ENCODE measurements around the gene NDUFC2.
"Not testable (repeated sequence)": the region's sequence is repeated elsewhere in the genome, so short reads cannot be mapped to it uniquely, and the experiment has no call there.

Gene NDUFC2

DNA sequence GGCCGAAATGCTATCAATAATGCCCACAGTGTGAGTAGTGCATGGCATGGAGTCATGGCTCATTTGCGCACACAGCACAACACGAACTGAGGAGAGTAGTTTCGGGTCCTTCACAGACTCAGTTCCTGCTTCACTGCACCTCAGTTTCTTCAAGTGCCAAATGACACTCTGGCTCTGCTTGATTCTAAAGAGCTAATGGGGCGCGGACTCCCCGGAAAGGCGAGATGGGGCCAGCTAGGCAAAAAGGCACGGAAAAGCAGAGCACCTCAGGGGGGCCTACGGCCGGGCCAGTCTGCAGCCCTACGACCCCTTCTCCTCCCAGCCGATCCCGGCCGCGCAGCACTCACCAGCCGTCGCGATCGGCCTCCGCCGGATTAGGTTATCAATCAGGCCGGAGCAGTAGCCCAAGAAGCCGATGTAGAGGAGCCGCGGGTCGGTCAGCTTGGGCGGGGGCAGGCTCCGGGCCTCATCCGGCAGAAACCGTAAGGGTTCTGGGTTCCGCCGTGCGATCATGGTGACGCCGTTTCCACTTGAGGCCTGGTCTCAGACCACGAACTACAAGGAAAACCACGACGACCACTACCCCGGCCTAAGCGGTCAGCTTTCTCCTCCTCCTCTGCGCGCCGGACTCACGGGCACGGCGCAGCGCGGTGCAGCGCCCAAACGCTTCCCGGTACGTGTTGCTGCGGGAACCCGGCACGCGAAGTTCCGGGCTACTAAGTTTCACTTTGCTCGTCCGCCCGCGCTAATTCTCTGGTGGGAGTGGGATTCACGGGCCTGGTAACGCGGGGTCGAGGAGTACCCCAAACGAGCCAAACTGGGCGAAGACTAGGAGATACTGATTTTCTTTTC lies at the start of gene NDUFC2:
Gene NDUFC2, minus strand, starts transcription at position 631 of the 852 bp plus-strand sequence. Its CDS starts 118 bp downstream, at position 513.
- peak; percentile 87 for DNase-seq

DNA sequence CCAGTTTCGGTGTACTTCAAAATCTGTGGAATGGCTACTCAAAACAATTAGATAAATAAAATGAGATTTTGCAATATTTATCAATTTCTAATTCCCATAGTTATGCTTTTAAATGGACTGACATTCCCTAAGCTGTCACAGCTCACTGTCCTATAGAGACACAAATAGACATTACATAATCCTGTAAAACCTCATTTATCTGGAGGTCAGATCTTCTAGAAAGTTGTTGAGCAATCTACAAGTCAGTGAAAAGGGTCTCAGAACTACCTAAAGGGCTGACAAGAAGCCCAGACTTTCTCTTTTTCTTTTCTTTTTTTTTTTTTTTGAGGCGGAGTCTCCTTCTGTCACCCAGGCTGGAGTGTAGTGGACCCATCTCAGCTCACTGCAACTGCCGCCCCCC lies 47.7 kb upstream of the NDUFC2 start:
- no peak for DNase-seq

GRCh38 chr11:78112582-78113275 lies 33.1 kb upstream of the NDUFC2 start:
- no peak for DNase-seq

DNA sequence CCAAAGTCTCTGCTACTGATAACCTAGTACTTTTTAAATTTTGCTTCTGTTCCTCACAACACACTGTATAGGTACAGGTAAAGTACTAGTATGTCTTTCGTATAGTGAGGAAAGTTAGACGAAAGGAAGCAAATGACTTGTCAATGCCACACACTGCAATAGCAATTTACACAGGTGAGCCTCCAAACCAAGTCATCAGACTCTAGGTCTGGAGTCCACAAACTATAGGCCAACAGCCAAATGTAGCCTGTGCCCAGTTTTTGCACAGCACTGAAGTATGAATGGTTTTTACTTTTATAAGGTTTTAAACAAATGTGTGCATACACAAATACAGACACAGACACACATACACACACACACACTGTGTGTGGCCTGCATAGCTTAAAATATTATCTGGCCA lies 31.6 kb upstream of the NDUFC2 start:
- no peak for DNase-seq

- no peak for DNase-seq
Measured at GRCh38 chr11:78110830-78111229, 31.2 kb upstream of the NDUFC2 start.

DNA sequence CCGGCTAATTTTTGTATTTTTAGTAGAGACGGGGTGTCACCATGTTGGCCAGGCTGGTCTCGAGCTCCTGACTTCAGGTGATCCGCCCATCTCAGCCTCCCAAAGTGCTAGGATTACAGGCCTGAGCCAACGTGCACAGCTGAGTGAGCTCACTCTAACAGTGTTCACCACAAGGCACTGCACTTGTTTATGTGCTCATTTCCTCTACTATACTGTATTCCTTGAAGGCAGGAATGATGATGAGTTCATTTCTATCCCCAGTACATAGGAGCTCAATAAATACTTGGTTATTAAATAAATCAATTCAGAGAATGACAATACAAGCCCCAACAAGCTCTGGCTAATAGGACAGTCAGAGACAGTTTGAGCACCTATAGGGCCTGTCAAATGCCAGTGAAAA lies 30.7 kb upstream of the NDUFC2 start:
- no peak for DNase-seq

DNA sequence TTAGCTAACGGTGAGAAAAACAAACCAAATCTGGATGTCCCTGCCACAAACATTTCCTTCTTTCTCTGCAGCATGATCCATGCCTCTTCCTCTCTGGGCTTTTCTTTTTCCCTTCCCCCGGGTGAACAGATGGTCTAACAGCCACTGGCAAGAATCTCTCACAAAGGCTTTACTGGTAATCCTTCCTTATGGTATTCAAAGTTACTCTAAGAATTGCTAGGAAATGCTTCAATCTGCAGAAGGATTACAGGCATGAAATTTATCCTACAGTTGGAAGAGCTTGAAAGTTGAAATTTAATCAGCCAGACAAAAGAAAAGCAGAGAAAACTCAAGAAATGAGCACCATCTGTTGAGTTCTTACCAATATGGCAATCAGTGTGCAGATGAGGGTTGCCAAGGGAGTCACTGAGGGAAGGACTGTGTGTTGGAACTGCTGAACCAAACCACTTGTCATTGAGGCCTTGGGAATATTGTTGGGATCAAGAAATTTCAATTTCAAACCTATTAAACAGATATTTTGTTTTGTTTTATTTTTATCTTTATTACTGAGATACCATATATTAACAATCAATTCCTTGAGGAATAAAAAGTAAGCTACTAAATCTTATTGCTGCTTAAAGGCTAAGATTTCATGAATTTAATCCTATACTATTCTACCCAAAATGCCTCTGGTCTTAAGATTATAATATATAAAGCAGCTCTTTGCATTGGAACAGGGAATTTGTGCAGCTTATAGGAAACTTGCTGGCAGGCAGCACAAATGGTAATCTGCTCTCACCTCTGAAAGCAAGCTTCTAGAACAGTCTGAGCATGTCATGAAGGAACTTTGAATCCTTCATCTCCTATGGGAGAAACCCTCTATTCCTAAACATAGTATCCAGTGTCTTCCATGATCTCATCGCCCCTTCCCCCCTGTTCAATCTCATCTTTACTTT lies 29.7 kb upstream of the NDUFC2 start:
- no peak for DNase-seq

DNA sequence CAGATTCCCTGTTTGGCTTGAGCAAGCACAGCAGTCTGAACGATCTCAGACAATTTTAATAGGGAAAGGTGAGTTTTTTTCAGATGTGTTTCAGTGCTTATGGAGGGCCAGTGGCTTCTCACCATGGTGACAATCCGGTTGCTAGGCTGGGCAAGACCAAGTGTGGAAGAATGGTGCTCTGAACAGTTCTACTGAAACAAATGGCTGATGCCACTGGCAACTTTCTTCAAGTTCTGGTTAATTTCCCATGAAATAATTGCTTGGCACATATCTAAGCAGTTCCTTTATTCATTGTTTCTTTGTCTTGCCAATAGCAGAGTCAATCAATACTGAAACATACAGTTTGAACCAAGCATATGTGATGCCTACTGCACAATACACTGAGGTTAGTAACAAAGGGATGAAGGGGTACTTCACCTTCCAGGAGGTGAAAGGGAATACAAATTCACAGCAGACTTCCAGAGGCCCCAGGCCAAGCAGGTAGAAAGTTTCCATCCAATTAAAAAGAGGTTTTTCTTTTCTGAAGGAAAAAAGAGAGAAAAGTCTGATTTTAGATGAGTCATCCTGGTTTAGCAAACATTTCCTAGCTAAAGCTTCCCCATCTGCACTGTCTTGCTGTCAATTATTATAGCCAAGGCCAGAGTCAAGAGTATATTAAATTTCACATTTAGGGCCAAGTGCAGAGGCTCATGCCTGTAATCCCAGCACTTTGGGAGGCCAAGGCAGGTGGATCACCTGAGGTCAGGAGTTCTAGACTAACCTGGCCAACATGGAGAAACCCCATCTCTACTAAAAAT lies 21.2 kb upstream of the NDUFC2 start:
- DNase-seq, result peak; percentile 3

- DNase-seq, result no peak
Measured at GRCh38 chr11:78100261-78100660, 20.6 kb upstream of the NDUFC2 start.

DNA sequence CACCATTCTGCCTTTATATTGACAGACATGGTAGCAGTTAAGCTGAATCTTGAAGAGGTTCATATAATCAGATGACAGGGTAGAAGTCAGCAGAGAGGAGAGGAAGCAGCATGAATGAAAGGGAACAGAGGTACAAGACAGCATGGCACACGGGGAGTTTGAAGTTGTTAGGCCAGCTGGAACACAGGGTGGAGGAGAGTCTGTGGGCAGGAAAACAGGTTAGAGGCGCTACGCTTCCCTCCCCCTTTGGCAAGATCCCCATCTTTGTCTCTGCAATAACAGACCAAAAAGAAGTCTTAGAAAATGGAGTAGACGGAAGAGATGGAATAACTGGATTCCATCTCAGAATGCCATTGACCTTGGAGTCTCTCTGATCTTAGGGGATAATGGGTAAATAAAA lies 20.0 kb upstream of the NDUFC2 start:
- DNase-seq, result no peak

DNA sequence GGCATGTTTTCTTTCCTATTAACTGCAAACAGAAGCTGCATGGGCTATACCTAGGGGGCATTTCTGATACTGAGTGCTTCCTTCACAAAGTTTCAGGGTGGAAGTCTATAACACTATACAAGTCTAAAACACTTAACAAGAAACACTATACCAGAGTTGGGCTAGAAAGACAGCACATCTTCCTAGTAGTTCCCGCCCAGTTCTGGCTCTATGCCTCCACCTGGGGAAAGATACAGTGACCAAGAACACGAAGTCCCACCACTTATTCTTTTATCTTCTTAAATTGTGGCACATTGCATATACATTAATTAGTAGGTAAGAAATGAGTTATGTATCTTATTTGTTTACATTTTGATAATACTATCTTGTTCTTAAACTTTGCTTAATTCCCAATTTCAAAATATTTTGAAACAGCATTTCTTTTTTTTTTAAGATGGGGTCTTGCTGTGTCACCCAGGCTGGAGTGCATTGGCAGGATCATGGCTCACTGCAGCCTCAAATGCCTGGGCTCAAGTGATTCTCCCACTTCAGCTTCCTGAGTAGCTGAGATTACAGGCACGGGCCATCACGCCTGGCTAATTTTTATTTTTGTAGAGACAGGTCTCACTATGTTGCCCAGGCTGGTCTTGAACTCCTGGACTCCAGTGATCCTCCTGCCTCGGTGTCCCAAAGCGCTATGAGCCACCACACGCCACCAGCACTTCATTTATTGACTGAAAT lies 18.2 kb upstream of the NDUFC2 start:
- no peak for DNase-seq

GRCh38 chr11:78094250-78094649 lies 14.6 kb upstream of the NDUFC2 start:
- DNase-seq, result no peak

DNA sequence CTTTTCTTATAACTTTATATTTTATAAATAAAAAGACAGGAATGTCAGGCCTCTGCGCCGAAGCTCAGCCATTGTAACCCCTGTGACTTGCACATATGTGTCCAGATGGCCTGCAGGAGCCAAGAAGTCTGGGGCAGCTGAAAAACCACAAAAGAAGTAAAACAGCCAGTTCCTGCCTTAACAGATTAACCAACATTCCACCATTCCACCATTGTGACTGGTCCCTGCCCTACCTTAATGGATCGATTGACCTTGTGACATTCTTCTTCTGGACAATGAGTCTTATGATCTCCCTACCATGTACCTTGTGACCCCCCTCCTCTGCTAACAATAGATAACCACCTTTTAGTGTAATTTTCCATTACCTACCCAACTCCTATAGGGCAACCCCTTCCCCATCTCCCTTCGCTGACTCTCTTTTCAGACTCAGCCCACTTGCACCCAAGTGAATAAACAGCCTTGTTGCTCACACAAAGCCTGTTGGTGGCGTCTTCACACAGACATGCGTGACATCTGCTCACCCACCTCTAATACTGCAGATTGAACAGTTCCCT lies 6.9 kb upstream of the NDUFC2 start:
- DNase-seq, result not testable (repeated sequence)

DNA sequence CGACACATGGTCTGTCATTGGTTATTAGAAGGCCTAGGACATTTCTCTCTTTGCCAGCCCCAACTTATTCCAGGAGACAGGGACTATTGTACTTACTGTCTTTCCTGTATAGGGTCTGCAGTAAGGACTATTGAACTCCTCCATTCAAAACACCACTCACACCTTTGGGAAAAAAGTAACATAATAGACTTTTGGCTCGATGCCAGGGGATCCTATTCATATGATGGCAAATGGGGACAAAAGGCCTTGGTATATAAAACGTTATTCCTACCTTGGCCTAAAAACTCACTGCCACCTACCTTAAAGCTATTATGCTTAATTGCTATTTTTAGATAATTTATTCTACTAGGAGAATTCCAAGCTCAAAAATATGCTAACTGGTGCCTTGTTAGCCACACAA lies 6.3 kb upstream of the NDUFC2 start:
- DNase-seq, result no peak

GRCh38 chr11:78084506-78084905 lies 4.8 kb upstream of the NDUFC2 start:
- not testable (repeated sequence) for DNase-seq

DNA sequence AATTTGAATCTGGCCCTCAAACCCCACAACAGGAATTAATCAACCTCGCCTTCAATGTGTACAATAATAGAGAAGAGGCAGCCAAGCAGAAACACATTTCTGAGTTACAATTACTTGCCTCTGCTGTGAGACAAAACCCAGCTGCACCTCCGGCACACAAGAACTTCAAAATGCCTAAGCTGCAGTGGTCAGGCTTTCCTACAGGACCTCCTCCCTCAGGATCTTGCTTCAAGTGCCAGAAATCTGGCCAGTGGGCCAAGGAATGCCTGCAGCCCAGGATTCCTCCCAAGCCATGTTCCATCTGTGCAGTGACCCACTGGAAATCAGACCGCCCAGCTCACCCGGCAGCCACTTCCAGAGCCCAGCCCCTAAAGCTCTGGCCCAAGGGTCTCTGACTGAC lies 3.4 kb upstream of the NDUFC2 start:
- DNase-seq, result no peak

DNA sequence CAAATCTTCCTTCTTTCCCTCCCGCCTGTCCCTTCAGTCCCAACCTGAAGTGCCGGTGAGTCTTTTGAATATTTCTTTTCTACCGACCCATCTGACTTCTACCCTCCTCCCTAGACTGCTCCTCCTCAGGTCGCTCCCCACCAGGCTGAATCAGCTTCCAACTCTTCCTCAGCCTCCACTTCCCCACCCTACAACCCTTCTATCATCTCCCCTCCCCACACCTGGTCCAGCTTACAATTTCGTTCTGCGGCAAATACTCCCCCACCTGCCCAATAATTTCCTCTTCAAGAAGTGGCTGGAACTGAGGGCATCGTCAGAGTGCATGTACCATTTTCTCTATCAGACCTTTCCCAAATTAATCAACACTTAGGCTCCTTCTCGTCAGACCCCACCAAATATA lies 2.5 kb upstream of the NDUFC2 start:
- DNase-seq, result no peak

DNA sequence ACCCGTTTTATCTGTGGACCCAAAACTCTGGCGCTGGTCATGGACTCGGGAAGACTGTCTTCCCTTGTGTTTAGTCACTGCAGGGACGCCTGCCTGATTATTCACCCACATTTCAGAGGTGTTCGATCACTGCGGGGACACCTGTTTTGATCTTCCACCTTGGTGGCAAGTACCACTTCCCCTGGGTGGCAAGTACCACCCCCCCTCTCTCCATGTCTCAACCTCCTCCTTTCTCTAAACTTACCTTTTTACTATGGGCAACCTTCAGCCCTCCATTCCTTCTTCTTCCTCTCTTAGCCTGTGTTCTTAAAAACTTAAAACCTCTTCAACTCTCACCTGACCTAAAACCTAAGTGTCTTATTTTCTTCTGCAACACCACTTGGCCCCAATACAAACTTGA lies 1.9 kb upstream of the NDUFC2 start:
- no peak for DNase-seq

GRCh38 chr11:78080818-78081495 lies 1.3 kb upstream of the NDUFC2 start:
- no peak for DNase-seq

DNA sequence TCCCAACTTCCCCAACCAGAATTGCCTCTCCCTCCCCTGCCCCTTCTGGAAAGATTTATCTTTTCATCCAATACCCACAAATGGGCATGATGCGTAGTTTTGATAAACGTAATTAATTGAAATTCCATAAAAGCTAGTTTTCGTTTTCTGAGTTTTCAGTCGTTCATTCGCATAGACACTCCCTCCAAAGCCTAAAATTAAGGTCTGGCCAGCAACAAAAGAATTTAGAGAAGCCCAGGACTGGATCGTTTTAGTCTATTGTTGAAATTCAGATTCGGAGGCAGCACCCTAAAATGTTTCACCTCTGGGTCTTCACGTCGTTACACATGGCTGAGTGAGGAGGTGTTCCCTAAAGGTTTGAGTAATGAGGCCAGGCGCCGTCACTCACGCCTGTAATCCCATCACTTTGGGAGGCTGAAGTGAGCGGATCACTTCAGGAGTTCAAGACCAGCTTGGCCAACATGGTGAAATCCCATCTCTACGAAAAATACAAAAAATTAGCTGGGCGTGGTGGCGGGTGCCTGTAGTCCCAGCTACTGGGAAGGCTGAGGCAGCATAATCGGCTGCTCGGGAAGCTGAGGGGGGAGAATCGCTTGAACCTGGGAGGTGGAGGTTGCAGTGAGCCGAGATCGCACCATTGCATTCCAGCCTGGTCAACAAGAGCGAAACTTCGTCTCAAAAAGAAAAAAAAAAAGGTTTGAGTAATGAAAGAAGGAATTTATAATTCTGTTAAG lies 589 bp upstream of the NDUFC2 start:
- no peak for DNase-seq
